Fibroblast of lung (primary cell): ENCODE measurements around the gene CLEC2A. TPM values are rescaled to one million over a fixed set of nuclear protein-coding genes. Genes with fewer than 3 reads are reported as not detected.
"Not testable (repeated sequence)": the region's sequence is repeated elsewhere in the genome, so short reads cannot be mapped to it uniquely, and the experiment has no call there.

Source experiments
- DNase-seq, 2 donors: peaks; one replicate each; pipeline versions ENCODE4 v3.0.0 to v3.0.0-alpha.2; 2010; ENCODE audit warnings: low read depth in 2 of 2
- H2AFZ ChIP-seq: 2 replicates; pipeline ENCODE4 v1.5.1; 2012; ENCODE audit warnings: low read length, control low read depth, inconsistent platforms
- H3K27ac ChIP-seq: 2 replicates; pipeline ENCODE4 v1.5.1; 2011; ENCODE audit warnings: low read length, control low read depth; ENCODE audit not compliant: insufficient read depth
- H3K27me3 ChIP-seq: 2 replicates; pipeline ENCODE4 v1.5.1; 2011; ENCODE audit warnings: mild to moderate bottlenecking, low read length; ENCODE audit not compliant: control insufficient read depth, insufficient read depth
- H3K36me3 ChIP-seq: 2 replicates; pipeline ENCODE4 v1.5.1; 2011; ENCODE audit warnings: low read length; ENCODE audit not compliant: control insufficient read depth, insufficient read depth
- H3K4me1 ChIP-seq: 2 replicates; pipeline ENCODE4 v1.5.1; 2011; ENCODE audit warnings: low read length; ENCODE audit not compliant: control insufficient read depth, insufficient read depth; ENCODE audit errors: extremely low read depth
- H3K4me2 ChIP-seq: 2 replicates; pipeline ENCODE4 v1.5.1; 2011; ENCODE audit warnings: low read length, control low read depth; ENCODE audit not compliant: insufficient read depth; ENCODE audit errors: extremely low read depth
- H3K4me3 ChIP-seq, 4 experiments: fragments of 200-600 bp in 1 of 4; sonication (generic) in 1 of 4; replicated peaks in 1 of 4; 2 replicates each; pipeline ENCODE4 v1.5.1; 2011 to 2016; ENCODE audit warnings: low read length in 4 of 4, low read depth in 3 of 4, mild to moderate bottlenecking in 3 of 4, control low read depth in 2 of 4, inconsistent platforms in 1 of 4, mixed read lengths in 1 of 4; ENCODE audit not compliant: insufficient read depth in 1 of 4; ENCODE audit errors: control extremely low read depth in 1 of 4
- H3K79me2 ChIP-seq: 2 replicates; pipeline ENCODE4 v1.5.1; 2012; ENCODE audit warnings: mild to moderate bottlenecking, low read length, inconsistent platforms; ENCODE audit not compliant: control insufficient read depth, insufficient read depth
- H3K9ac ChIP-seq: 2 replicates; pipeline ENCODE4 v1.5.1; 2011; ENCODE audit warnings: mild to moderate bottlenecking, low read length, control low read depth; ENCODE audit not compliant: insufficient read depth
- H3K9me3 ChIP-seq: 2 replicates; pipeline ENCODE4 v1.5.1; 2012; ENCODE audit warnings: low read depth, low read length; ENCODE audit not compliant: control insufficient read depth, insufficient read depth
- H4K20me1 ChIP-seq: 2 replicates; pipeline ENCODE4 v1.5.1; 2011; ENCODE audit warnings: low read length; ENCODE audit not compliant: control insufficient read depth, insufficient read depth; ENCODE audit errors: extremely low read depth
- CTCF ChIP-seq, 2 donors: IDR thresholded peaks in 1 of 2; conservative IDR thresholded peaks in 1 of 2; 1 replicate in 1 of 2; 2 replicates in 1 of 2; pipeline ENCODE4 v1.5.1; 2011 to 2012; ENCODE audit warnings: low read length in 2 of 2, control low read depth in 1 of 2, inconsistent platforms in 1 of 2, low read depth in 1 of 2, mild to moderate bottlenecking in 1 of 2
- EZH2 ChIP-seq: IDR thresholded peaks from 2 replicates; pipeline ENCODE4 v1.5.1; 2012; ENCODE audit warnings: low read length, control low read depth, mild to moderate bottlenecking; ENCODE audit errors: missing control alignments
- polyA plus RNA-seq, 2 donors: library from polyadenylated mRNA; depleted of rRNA in 1 of 2; stranded (reverse) in 1 of 2; unstranded in 1 of 2; fragments of >200 nt; gene quantifications; 2 replicates each; pipeline ENCODE4 v1.2.1, GENCODE V29; 2011 to 2012; ENCODE audit warnings: missing spikeins in 1 of 2
- total RNA-seq: library from RNA; depleted of rRNA; stranded (reverse); fragments of >200 nt; gene quantifications from 2 replicates; pipeline ENCODE4 v1.2.1, GENCODE V29; 2014

Gene CLEC2A
- total and polyA plus RNA-seq, 2 donors (not counting 1 experiment from before 2014, with no cell fraction given): not detected

- H3K27ac ChIP-seq: no peak overlapping the region
- TF ChIP-seq EZH2: no peak
- TF ChIP-seq CTCF (conservative IDR thresholded peaks at IDR 0.05 in 1 of 2, IDR thresholded peaks at IDR 0.05 in 1 of 2; ENCODE audit: low read depth in 1 of 2, low read length in 2 of 2): no peak
- no peak overlapping the region for H3K4me2 ChIP-seq
- no peaks in the 10 kb centered on the region for H3K79me2 ChIP-seq
- no peak overlapping the region for H3K4me3 ChIP-seq
- DNase-seq: no peak
- no peaks in the 10 kb centered on the region for H3K4me1 ChIP-seq
- H3K27me3 ChIP-seq: no peaks in the 10 kb centered on the region
- no peak overlapping the region for H3K9ac ChIP-seq
- no peaks in the 10 kb centered on the region for H3K9me3 ChIP-seq
- H3K36me3 ChIP-seq: no peaks in the 10 kb centered on the region
- no peaks in the 10 kb centered on the region for H4K20me1 ChIP-seq
- no peak overlapping the region for H2AFZ ChIP-seq
These were observed 28.4 kb upstream of the CLEC2A start for GRCh38 chr12:9960590-9960989.

- no peak for DNase-seq
- TF ChIP-seq EZH2 (no peak), CTCF (conservative IDR thresholded peaks at IDR 0.05 in 1 of 2, IDR thresholded peaks at IDR 0.05 in 1 of 2; ENCODE audit: low read depth in 1 of 2, low read length in 2 of 2) (no peak)
- no peaks in the 10 kb centered on the region for H4K20me1 ChIP-seq
- H3K27me3 ChIP-seq: no peaks in the 10 kb centered on the region
- H3K4me3 ChIP-seq: no peak overlapping the region
- no peak overlapping the region for H3K27ac ChIP-seq
- H3K9me3 ChIP-seq: no peaks in the 10 kb centered on the region
- no peak overlapping the region for H3K9ac ChIP-seq
- H3K79me2 ChIP-seq: no peaks in the 10 kb centered on the region
- H3K36me3 ChIP-seq: no peaks in the 10 kb centered on the region
- H3K4me1 ChIP-seq: no peaks in the 10 kb centered on the region
- no peak overlapping the region for H3K4me2 ChIP-seq
- H2AFZ ChIP-seq: no peak overlapping the region
These were observed 25.7 kb upstream of the CLEC2A start for GRCh38 chr12:9957834-9958233.

GRCh38 chr12:9952954-9953729 lies 21.0 kb upstream of the CLEC2A start:
- not testable (repeated sequence) for H3K36me3 ChIP-seq, H3K4me3 ChIP-seq, H2AFZ ChIP-seq, H3K9ac ChIP-seq, H3K27me3 ChIP-seq, H3K4me1 ChIP-seq, DNase-seq, H3K79me2 ChIP-seq, H3K9me3 ChIP-seq, H3K4me2 ChIP-seq, H4K20me1 ChIP-seq, H3K27ac ChIP-seq
